ENCODE results near the gene SLC24A4. TPM values are rescaled to one million over a fixed set of nuclear protein-coding genes. Genes with fewer than 3 reads are reported as not detected.

SLC24A4 gene
- total RNA-seq, 2 donors from 2014 or later = 2.7 to 4.4 TPM

DNA sequence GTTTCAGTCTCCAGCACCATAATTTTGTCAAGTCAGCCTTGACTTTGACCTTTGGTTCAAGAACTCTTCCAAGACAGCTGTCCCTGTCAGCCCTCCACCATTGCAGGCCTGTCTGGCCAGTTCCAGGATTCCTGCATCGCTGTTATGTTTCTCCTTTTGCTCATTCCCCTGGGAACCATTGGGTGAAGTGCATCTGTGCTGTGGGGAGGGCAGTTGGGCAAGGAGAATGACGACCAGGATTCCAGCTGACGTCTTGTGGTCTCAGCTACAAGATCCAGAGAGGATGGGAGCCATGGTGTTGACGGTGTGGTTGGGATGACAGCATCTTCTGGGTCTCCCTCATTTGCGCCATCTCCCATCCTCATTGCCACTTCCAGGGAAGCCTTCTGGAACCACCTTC, 45.9 kb upstream of the SLC24A4 start:
- ATAC-seq (ENCODE audit: insufficient number of reproducible peaks, low FRiP score, low read depth) = no peak
- TF ChIP-seq, protein P1, sequence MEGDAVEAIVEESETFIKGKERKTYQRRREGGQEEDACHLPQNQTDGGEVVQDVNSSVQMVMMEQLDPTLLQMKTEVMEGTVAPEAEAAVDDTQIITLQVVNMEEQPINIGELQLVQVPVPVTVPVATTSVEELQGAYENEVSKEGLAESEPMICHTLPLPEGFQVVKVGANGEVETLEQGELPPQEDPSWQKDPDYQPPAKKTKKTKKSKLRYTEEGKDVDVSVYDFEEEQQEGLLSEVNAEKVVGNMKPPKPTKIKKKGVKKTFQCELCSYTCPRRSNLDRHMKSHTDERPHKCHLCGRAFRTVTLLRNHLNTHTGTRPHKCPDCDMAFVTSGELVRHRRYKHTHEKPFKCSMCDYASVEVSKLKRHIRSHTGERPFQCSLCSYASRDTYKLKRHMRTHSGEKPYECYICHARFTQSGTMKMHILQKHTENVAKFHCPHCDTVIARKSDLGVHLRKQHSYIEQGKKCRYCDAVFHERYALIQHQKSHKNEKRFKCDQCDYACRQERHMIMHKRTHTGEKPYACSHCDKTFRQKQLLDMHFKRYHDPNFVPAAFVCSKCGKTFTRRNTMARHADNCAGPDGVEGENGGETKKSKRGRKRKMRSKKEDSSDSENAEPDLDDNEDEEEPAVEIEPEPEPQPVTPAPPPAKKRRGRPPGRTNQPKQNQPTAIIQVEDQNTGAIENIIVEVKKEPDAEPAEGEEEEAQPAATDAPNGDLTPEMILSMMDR (IDR thresholded peaks at IDR 0.05) = no peak
- Histone ChIP-seq H3K27ac (no peak overlapping the region), H3K4me3 (no peak overlapping the region), H3K4me1 (ENCODE audit: control insufficient read depth in 1 of 2, low read depth in 2 of 2) (no peaks in the 10 kb centered on the region), H3K27me3 (replicated peaks; ENCODE audit: insufficient read depth) (no peaks in the 10 kb centered on the region), H3K9me3 (no peaks in the 10 kb centered on the region), H3K36me3 (no peaks in the 10 kb centered on the region)
- no peak for DNase-seq (ENCODE audit: low spot score)

DNA sequence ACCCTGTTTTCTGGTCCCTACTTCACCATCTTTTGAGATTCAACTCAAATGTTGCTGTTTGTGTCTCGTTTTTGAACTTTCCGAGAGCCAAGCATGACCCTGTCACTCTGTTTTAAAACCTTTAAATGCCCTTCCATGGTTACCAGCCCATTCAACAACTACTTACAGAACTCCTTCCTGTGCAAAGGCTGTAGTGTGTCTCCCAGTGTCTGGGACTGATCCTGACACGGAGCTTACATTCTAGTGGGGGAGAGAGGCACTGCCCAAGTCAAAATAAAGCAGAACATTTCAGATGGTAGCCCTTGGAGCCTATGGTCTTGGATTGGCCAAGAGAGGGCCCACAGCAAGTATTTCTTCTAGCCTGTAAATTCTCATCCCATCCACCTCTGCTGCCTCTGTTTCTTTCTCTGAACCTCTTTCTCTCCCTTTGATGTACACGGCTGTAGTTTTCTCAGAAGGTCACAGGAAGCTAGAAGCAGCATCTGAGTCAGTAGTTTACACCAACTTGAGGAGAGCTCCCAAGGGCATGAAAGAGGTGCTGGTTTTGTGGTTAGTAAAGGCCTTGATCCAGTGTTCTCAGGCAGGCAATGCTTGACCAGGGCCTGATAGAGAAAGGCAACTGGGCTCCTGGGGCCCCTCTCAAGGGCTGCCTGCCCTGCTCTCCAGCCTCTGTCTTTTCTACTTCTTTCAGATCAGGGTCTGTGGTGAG, 42.3 kb upstream of the SLC24A4 start:
- no peak overlapping the region for H3K4me3 ChIP-seq
- H3K4me1 ChIP-seq (ENCODE audit: control insufficient read depth in 1 of 2, low read depth in 2 of 2) = no peaks in the 10 kb centered on the region
- H3K36me3 ChIP-seq = no peaks in the 10 kb centered on the region
- TF ChIP-seq, protein P1 (IDR thresholded peaks at IDR 0.05) = no peak
- H3K9me3 ChIP-seq = no peaks in the 10 kb centered on the region
- no peaks in the 10 kb centered on the region for H3K27me3 ChIP-seq (replicated peaks; ENCODE audit: insufficient read depth)
- H3K27ac ChIP-seq = no peak overlapping the region
- no peak for ATAC-seq (ENCODE audit: insufficient number of reproducible peaks, low FRiP score, low read depth)
- no peak for DNase-seq (ENCODE audit: low spot score)

GRCh38 chr14:92282669-92283068, 40.3 kb upstream of the SLC24A4 start:
- no peaks in the 10 kb centered on the region for H3K9me3 ChIP-seq
- no peaks in the 10 kb centered on the region for H3K36me3 ChIP-seq
- ATAC-seq (ENCODE audit: insufficient number of reproducible peaks, low FRiP score, low read depth) (no peak), DNase-seq (ENCODE audit: low spot score) (no peak)
- H3K4me1 ChIP-seq (ENCODE audit: control insufficient read depth in 1 of 2, low read depth in 2 of 2) = no peaks in the 10 kb centered on the region
- no peaks in the 10 kb centered on the region for H3K27me3 ChIP-seq (replicated peaks; ENCODE audit: insufficient read depth)
- H3K4me3 ChIP-seq = no peak overlapping the region
- no peak overlapping the region for H3K27ac ChIP-seq
- TF ChIP-seq, protein P1 (IDR thresholded peaks at IDR 0.05) = no peak

DNA sequence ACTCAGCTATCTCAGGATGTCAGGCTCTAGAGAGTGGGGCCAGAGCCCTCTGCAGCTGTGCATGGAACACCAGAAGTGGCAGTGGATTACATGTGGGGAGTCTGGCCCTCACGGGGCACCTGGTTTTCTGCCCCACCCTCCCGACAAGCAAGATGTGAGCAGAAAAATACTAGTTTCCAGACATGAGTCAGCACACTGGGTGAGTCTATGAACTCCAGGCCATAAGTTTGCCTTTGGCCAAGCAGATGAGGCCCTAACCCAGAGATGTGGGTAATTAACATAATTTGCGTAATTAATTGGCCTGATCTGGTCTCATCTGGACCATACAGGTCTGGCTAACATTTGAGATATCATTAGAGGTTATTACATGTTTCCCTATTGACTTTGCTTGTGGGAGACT, 37.7 kb upstream of the SLC24A4 start:
- no peaks in the 10 kb centered on the region for H3K9me3 ChIP-seq

DNA sequence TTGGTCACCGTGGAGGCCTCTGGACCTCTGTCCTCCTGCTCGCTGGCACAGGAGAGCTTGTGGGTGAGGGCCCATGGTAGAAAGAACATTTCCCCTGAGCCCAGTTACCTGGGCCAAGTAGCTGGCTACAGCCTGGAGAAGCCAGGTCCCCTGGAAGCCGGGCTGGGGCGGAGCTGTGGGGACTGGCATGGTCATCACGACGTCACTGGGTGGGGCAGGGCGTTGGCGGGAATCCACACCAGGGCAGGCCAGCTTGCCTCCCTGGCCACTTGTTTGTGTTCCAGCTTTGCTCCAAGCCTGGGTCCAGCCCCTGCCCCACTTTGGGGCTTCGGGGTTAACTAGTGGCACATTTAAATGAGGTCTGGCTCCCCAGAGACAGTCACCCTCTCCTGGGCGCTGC, 35.0 kb upstream of the SLC24A4 start:
- ATAC-seq (ENCODE audit: insufficient number of reproducible peaks, low FRiP score, low read depth) = no peak
- TF ChIP-seq, protein P1 (IDR thresholded peaks at IDR 0.05) = no peak
- H3K4me1 ChIP-seq (ENCODE audit: control insufficient read depth in 1 of 2, low read depth in 2 of 2) = no peaks in the 10 kb centered on the region

More for the DNA sequence above, 37.7 kb upstream of the SLC24A4 start:
- no peak for DNase-seq (ENCODE audit: low spot score)
- no peaks in the 10 kb centered on the region for H3K4me1 ChIP-seq (ENCODE audit: control insufficient read depth in 1 of 2, low read depth in 2 of 2)
- H3K36me3 ChIP-seq = no peaks in the 10 kb centered on the region
- no peak overlapping the region for H3K27ac ChIP-seq
- no peaks in the 10 kb centered on the region for H3K27me3 ChIP-seq (replicated peaks; ENCODE audit: insufficient read depth)
- no peak overlapping the region for H3K4me3 ChIP-seq
- TF ChIP-seq, protein P1 (IDR thresholded peaks at IDR 0.05) = no peak
- ATAC-seq (ENCODE audit: insufficient number of reproducible peaks, low FRiP score, low read depth) = no peak

More for the DNA sequence above, 35.0 kb upstream of the SLC24A4 start:
- no peak overlapping the region for H3K27ac ChIP-seq
- H3K9me3 ChIP-seq = no peaks in the 10 kb centered on the region
- no peaks in the 10 kb centered on the region for H3K36me3 ChIP-seq
- H3K4me3 ChIP-seq = no peak overlapping the region
- no peak for DNase-seq (ENCODE audit: low spot score)
- no peaks in the 10 kb centered on the region for H3K27me3 ChIP-seq (replicated peaks; ENCODE audit: insufficient read depth)
